Cardiac muscle cell (in vitro differentiated cells and primary cell): ENCODE data around the gene IRX2. TPM values are rescaled to one million over a fixed set of nuclear protein-coding genes. Genes with fewer than 3 reads are reported as not detected.

Source experiments
- DNase-seq, 2 donors: peaks; one replicate each; pipeline versions ENCODE4 v3.0.0 to v3.0.0-alpha.2; 2010 to 2017; ENCODE audit warnings: low read depth in 1 of 2, low spot score in 1 of 2
- H3K27ac ChIP-seq: fragments of 200-600 bp; sonication (generic); 2 replicates; pipeline ENCODE4 v1.5.1; 2016
- H3K27me3 ChIP-seq: fragments of 200-600 bp; sonication (generic); 2 replicates; pipeline ENCODE4 v1.6.0; 2016; ENCODE audit warnings: control low read depth
- H3K36me3 ChIP-seq: fragments of 200-600 bp; sonication (generic); 2 replicates; pipeline ENCODE4 v1.5.1; 2016; ENCODE audit warnings: control low read depth
- H3K4me1 ChIP-seq: fragments of 200-600 bp; sonication (generic); 2 replicates; pipeline ENCODE4 v1.8.1; 2017; ENCODE audit warnings: low read depth, mild to moderate bottlenecking, mixed run types
- H3K4me3 ChIP-seq: fragments of 200-600 bp; sonication (generic); 2 replicates; pipeline ENCODE4 v1.5.1; 2016; ENCODE audit warnings: mild to moderate bottlenecking
- H3K9me3 ChIP-seq: fragments of 200-600 bp; sonication (generic); 2 replicates; pipeline ENCODE4 v1.5.1; 2017; ENCODE audit warnings: low read depth, mild to moderate bottlenecking, control low read depth
- CTCF ChIP-seq: IDR thresholded peaks from 2 replicates; pipeline ENCODE4 v1.5.1; 2012; ENCODE audit warnings: low read depth, mild to moderate bottlenecking, low read length
- polyA plus RNA-seq: library from polyadenylated mRNA; unstranded; fragments of >200 nt; fragmentation: Nextera tagmentation; extraction: Ambion mirVana; gene quantifications from 2 replicates; pipeline ENCODE4 v1.2.1, GENCODE V29; 2016
- total RNA-seq: library from RNA; depleted of rRNA; stranded (reverse); fragments of >200 nt; gene quantifications from 2 replicates; pipeline ENCODE4 v1.2.3, GENCODE V29; 2016

Gene IRX2
- total and polyA plus RNA-seq, 2 experiments from 2014 or later = 55.2 to 122 TPM

- Histone ChIP-seq H3K9me3 (no peaks in the 10 kb centered on the region), H3K27ac (no peak overlapping the region), H3K36me3 (peaks cover 4% of the 10 kb centered on the region), H3K27me3 (peaks cover 99% of the 10 kb centered on the region), H3K4me1 (no peaks in the 10 kb centered on the region), H3K4me3 (no peak overlapping the region)
- TF ChIP-seq CTCF = no peak
- no peak for DNase-seq
Observed at GRCh38 chr5:2737273-2738155, 14.0 kb downstream of the IRX2 start.

GRCh38 chr5:2736872-2737271, 14.6 kb downstream of the IRX2 start:
- Histone ChIP-seq H3K36me3 (no peaks in the 10 kb centered on the region), H3K4me1 (no peaks in the 10 kb centered on the region), H3K9me3 (no peaks in the 10 kb centered on the region), H3K27ac (no peak overlapping the region), H3K27me3 (peaks cover 99% of the 10 kb centered on the region), H3K4me3 (no peak overlapping the region)
- TF ChIP-seq CTCF = no peak
- DNase-seq = no peak

GRCh38 chr5:2735996-2736395, 15.5 kb downstream of the IRX2 start:
- no peaks in the 10 kb centered on the region for H3K36me3 ChIP-seq
- no peak for TF ChIP-seq CTCF
- no peak for DNase-seq
- H3K4me1 ChIP-seq = no peaks in the 10 kb centered on the region
- H3K4me3 ChIP-seq = no peak overlapping the region
- peaks cover 99% of the 10 kb centered on the region for H3K27me3 ChIP-seq
- H3K9me3 ChIP-seq = no peaks in the 10 kb centered on the region
- no peak overlapping the region for H3K27ac ChIP-seq

- Histone ChIP-seq H3K27me3 (peaks cover 78% of the 10 kb centered on the region), H3K4me3 (no peak overlapping the region), H3K36me3 (no peaks in the 10 kb centered on the region), H3K27ac (no peak overlapping the region), H3K4me1 (no peaks in the 10 kb centered on the region), H3K9me3 (no peaks in the 10 kb centered on the region)
- DNase-seq = no peak
- no peak for TF ChIP-seq CTCF
Observed at GRCh38 chr5:2732850-2733249, 18.6 kb downstream of the IRX2 start.

- Histone ChIP-seq H3K27ac (no peak overlapping the region), H3K27me3 (peaks cover 70% of the 10 kb centered on the region), H3K9me3 (no peaks in the 10 kb centered on the region), H3K4me3 (no peak overlapping the region), H3K4me1 (no peaks in the 10 kb centered on the region), H3K36me3 (no peaks in the 10 kb centered on the region)
- TF ChIP-seq CTCF = no peak
- no peak for DNase-seq
Observed at GRCh38 chr5:2732004-2732403, 19.5 kb downstream of the IRX2 start.
